Anterior cingulate cortex (tissue), 58 donors: ENCODE measurements around the gene BCORL1.
A peak's percentile ranks its signal among the peaks of the same experiment; 100 is the strongest.

Experiments used
- DNase-seq, 58 donors: peaks; one replicate each; lab custom pipeline; 2025; lab: John Stamatoyannopoulos, UW

BCORL1 gene

GRCh38 chrX:130085551-130086446 is 103.4 kb downstream of the BCORL1 start:
- DNase-seq: no peak

- DNase-seq: no peak
Observed at GRCh38 chrX:130086447-130087206, 104.2 kb downstream of the BCORL1 start.

GRCh38 chrX:130090364-130090763 is 107.9 kb downstream of the BCORL1 start:
- no peak for DNase-seq

- DNase-seq: peak in 4 of 58 donors; percentile 1 to 6 (median 3)
Observed at GRCh38 chrX:130091980-130092522, 109.6 kb downstream of the BCORL1 start.

GRCh38 chrX:130093271-130093670 is 110.8 kb downstream of the BCORL1 start:
- no peak for DNase-seq

GRCh38 chrX:130094696-130095095 is 112.3 kb downstream of the BCORL1 start:
- no peak for DNase-seq

- DNase-seq: no peak
Observed at GRCh38 chrX:130095249-130096030, 113.0 kb downstream of the BCORL1 start.

GRCh38 chrX:130097507-130098209 is 115.2 kb downstream of the BCORL1 start:
- DNase-seq: no peak

- no peak for DNase-seq
Observed at GRCh38 chrX:130098210-130098552, 115.7 kb downstream of the BCORL1 start.

GRCh38 chrX:130100180-130100579 is 117.7 kb downstream of the BCORL1 start:
- DNase-seq: no peak

GRCh38 chrX:130103605-130104004 is 121.2 kb downstream of the BCORL1 start:
- DNase-seq: no peak

GRCh38 chrX:130105244-130105643 is 122.8 kb downstream of the BCORL1 start:
- DNase-seq: no peak

GRCh38 chrX:130106071-130106470 is 123.6 kb downstream of the BCORL1 start:
- peak in 1 of 58 donors; percentile 9 for DNase-seq
